Lower leg skin (tissue), 3 donors: ENCODE measurements around the gene LYZL2.

ENCODE experiments used
- CTCF ChIP-seq, 3 donors: fragments of 450-650 bp; IDR thresholded peaks; one replicate each; pipeline ENCODE4 v1.5.1; 2016; ENCODE audit warnings: antibody characterized with exemption in 3 of 3, mild to moderate bottlenecking in 3 of 3, moderate library complexity in 2 of 3
- POLR2A ChIP-seq, 2 donors: fragments of 450-650 bp; IDR thresholded peaks; one replicate each; pipeline ENCODE4 v1.6.1; 2016 to 2017; ENCODE audit warnings: antibody characterized with exemption in 2 of 2, mild to moderate bottlenecking in 1 of 2, moderate library complexity in 1 of 2

DNA sequence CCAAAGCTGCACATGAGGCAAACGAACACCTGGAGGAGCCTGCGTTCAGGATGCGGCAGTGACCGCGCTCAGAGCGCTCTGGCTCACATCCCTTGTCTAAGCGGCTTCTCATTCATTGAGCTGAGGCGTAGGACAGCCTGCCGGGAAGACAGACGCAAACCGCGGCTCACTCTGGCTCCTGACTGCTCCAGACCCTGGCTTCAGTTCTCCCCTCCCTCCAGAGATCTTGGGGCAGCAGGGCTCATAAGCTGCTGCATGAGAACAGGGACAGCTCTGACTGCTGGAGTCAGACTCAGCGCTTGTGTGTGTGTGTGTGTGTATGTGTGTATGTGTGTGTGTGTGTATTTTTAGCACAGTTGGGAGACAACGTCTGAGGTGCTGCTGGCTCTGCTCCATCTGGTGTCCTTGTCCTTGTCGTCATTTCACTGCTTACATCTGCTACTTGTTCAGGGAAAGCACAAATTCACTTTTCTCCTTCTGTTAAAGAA is 15.8 kb upstream of the LYZL2 start:
- TF ChIP-seq CTCF (IDR thresholded peaks at IDR 0.05), result no peak
- TF ChIP-seq POLR2A (IDR thresholded peaks at IDR 0.05), result no peak
